Measurements from ENCODE around the gene PITX1.

Gene PITX1

DNA sequence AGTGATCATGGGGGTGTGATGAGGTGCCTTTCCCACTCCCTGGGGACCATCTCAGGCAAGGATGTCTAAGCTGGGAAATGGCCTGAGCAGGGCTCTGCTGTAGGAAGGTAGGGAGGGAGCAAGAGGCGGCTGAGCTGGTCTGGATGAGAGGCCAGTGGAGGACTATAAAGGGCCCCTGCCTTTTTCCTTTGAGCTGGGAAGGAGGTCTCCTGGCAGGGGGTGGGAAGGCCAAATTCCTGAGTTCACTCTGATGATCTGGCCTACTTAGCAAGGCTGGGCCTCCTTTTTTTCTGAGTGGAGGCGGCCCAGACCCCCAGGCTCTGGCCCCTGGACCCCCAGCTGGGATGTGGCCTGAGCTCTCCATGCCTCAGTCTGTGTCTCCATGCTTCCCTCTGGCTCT is 14.3 kb upstream of the PITX1 start:
- no peak overlapping the region for H3K27ac ChIP-seq
- no peak for TF ChIP-seq CTCF (conservative IDR thresholded peaks at IDR 0.05)

DNA sequence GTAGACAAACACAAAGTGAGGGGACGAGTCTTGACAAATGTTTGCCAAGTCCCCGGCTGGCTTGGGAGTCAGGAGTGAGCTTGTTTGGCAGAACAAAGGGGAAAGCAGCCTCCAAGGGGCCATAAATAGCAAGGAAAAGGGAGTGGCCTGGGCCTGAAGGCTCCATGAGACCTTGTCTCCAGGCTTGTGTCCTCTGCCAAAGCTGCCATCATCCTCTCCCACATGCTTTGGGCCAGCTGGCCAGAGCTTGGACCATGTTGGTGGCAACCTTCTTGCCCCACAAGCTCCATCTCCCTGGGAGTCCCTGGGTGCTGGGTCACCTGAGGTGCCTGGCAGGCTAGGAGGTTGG is 13.3 kb upstream of the PITX1 start:
- no peak overlapping the region for H3K27ac ChIP-seq
- no peak for TF ChIP-seq CTCF (conservative IDR thresholded peaks at IDR 0.05)

- H3K27ac ChIP-seq, result no peak overlapping the region
- TF ChIP-seq CTCF (conservative IDR thresholded peaks at IDR 0.05), result no peak
Measured at GRCh38 chr5:135046661-135047346, 12.8 kb upstream of the PITX1 start.

- no peak for TF ChIP-seq CTCF (conservative IDR thresholded peaks at IDR 0.05)
- H3K27ac ChIP-seq, result no peak overlapping the region
Measured at GRCh38 chr5:135045488-135045887, 11.5 kb upstream of the PITX1 start.

GRCh38 chr5:135042595-135042994 is 8.6 kb upstream of the PITX1 start:
- no peak overlapping the region for H3K27ac ChIP-seq
- TF ChIP-seq CTCF (conservative IDR thresholded peaks at IDR 0.05), result no peak

- TF ChIP-seq CTCF (conservative IDR thresholded peaks at IDR 0.05), result no peak
- no peak overlapping the region for H3K27ac ChIP-seq
Measured at GRCh38 chr5:135041726-135042125, 7.7 kb upstream of the PITX1 start.

GRCh38 chr5:135041145-135041587 is 7.1 kb upstream of the PITX1 start:
- no peak for TF ChIP-seq CTCF (conservative IDR thresholded peaks at IDR 0.05)
- H3K27ac ChIP-seq, result no peak overlapping the region

Measured in VCaP (cell line).